ENCODE measurements around the gene SEMA3A.

GRCh38 chr7:84017651-84018050, 176.9 kb downstream of the SEMA3A start:
- TF ChIP-seq CTCF (IDR thresholded peaks at IDR 0.05) (no peak), POLR2AphosphoS5 (IDR thresholded peaks at IDR 0.05; ENCODE audit: low read depth, low read length) (no peak)

All from Panc1 (cell line).